Measurements from ENCODE around the gene MESD.

The MESD gene

GRCh38 chr15:80989518-80990478 is at the start of gene MESD:
TSS of gene MESD (minus strand) at chr15:80989819. CDS start at chr15:80989791, 28 bp downstream.
- DNase-seq (ENCODE audit: low read depth in 2 of 2), result peak; percentile 98 to 99

- no peak for DNase-seq (ENCODE audit: low read depth in 2 of 2)
Measured at GRCh38 chr15:81038975-81039607, 49.5 kb upstream of the MESD start.

GRCh38 chr15:81037952-81038743 is 48.5 kb upstream of the MESD start:
- no peak for DNase-seq (ENCODE audit: low read depth in 2 of 2)

- DNase-seq (ENCODE audit: low read depth in 2 of 2), result no peak
Measured at GRCh38 chr15:81033508-81033907, 43.9 kb upstream of the MESD start.

- no peak for DNase-seq (ENCODE audit: low read depth in 2 of 2)
Measured at GRCh38 chr15:81032818-81033217, 43.2 kb upstream of the MESD start.

- DNase-seq (ENCODE audit: low read depth in 2 of 2), result no peak
Measured at GRCh38 chr15:81032355-81032754, 42.7 kb upstream of the MESD start.

- no peak for DNase-seq (ENCODE audit: low read depth in 2 of 2)
Measured at GRCh38 chr15:81031203-81031602, 41.6 kb upstream of the MESD start.

GRCh38 chr15:81030301-81030750 is 40.7 kb upstream of the MESD start:
- DNase-seq (ENCODE audit: low read depth in 2 of 2), result no peak

GRCh38 chr15:81029414-81030300 is 40.0 kb upstream of the MESD start:
- no peak for DNase-seq (ENCODE audit: low read depth in 2 of 2)

- DNase-seq (ENCODE audit: low read depth in 2 of 2), result no peak
Measured at GRCh38 chr15:81026836-81027599, 37.4 kb upstream of the MESD start.

GRCh38 chr15:81025721-81026370 is 36.2 kb upstream of the MESD start:
- DNase-seq (ENCODE audit: low read depth in 2 of 2), result no peak

GRCh38 chr15:81024936-81025335 is 35.3 kb upstream of the MESD start:
- no peak for DNase-seq (ENCODE audit: low read depth in 2 of 2)

- DNase-seq (ENCODE audit: low read depth in 2 of 2), result no peak
Measured at GRCh38 chr15:81024265-81024872, 34.8 kb upstream of the MESD start.

- no peak for DNase-seq (ENCODE audit: low read depth in 2 of 2)
Measured at GRCh38 chr15:81023483-81024264, 34.1 kb upstream of the MESD start.

GRCh38 chr15:81021321-81021720 is 31.7 kb upstream of the MESD start:
- no peak for DNase-seq (ENCODE audit: low read depth in 2 of 2)

- DNase-seq (ENCODE audit: low read depth in 2 of 2), result no peak
Measured at GRCh38 chr15:81018197-81018596, 28.6 kb upstream of the MESD start.

GRCh38 chr15:81016489-81017068 is 27.0 kb upstream of the MESD start:
- no peak for DNase-seq (ENCODE audit: low read depth in 2 of 2)
